Peyer's patch (tissue), 4 donors: Measurements from ENCODE around the gene PRDX5.

Experiments used
- CTCF ChIP-seq, 6 experiments: fragments of 450-650 bp in 4 of 6; fragments of 200-600 bp in 2 of 6; sonication (generic) in 1 of 6; IDR thresholded peaks; one replicate each; pipeline ENCODE4 v1.5.1; 2017 to 2019; ENCODE audit warnings: antibody characterized with exemption in 6 of 6, mild to moderate bottlenecking in 3 of 6, moderate library complexity in 1 of 6
- POLR2A ChIP-seq, 2 donors: fragments of 450-650 bp; IDR thresholded peaks; one replicate each; pipeline ENCODE4 v1.5.1; 2017; ENCODE audit warnings: antibody characterized with exemption in 2 of 2, mild to moderate bottlenecking in 2 of 2, moderate library complexity in 2 of 2

DNA sequence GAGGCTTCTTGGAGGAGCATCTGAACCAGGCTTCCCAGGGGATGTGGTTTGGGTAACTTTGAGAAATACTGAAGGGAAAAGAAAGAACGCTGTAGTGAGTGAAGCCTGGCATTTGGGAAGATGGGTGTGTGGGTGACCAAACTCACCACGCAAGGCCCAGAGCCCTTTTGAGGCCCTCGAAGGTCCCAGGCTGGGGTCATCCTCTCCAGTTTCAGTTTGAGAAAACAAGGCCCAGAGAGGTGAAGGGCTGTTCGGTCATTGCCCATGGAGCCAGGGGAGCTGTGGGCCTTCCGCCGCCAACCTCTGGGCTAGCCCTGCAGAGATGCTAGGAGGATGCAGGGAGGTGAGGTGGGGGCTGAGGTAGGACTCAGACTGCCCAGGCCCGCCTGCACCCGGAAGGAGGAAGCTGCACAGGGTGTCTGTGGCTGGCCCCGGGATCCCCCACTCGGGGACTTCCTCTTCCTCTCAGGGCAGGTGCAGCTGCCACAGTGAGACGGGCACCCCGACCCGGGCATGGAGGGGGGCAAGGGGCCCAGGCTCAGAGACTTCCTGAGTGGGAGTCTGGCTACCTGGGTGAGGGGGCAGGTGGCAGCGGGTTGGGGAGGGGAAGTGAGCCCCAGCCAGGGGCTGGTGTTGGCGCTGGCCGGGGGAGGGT, 22.0 kb downstream of the PRDX5 start, which contains the start of gene CCDC88B:
- no peak for TF ChIP-seq CTCF (IDR thresholded peaks at IDR 0.05)
- no peak for TF ChIP-seq POLR2A (IDR thresholded peaks at IDR 0.05)
